LNCaP clone FGC (cell line): ENCODE results near the gene TAS2R60.

Experiments used
- DNase-seq: peaks from one replicate; pipeline ENCODE4 v3.0.0-alpha.2; 2011; ENCODE audit warnings: low read depth
- H3K4me3 ChIP-seq: 2 replicates; pipeline ENCODE4 v1.5.1; 2011; ENCODE audit warnings: mild to moderate bottlenecking, low read depth, low read length, control low read depth
- CTCF ChIP-seq: IDR thresholded peaks from 2 replicates; pipeline ENCODE4 v1.5.1; 2012; ENCODE audit warnings: mild to moderate bottlenecking; ENCODE audit not compliant: control insufficient read depth, insufficient read depth; ENCODE audit errors: extremely low read depth

TAS2R60 gene

DNA sequence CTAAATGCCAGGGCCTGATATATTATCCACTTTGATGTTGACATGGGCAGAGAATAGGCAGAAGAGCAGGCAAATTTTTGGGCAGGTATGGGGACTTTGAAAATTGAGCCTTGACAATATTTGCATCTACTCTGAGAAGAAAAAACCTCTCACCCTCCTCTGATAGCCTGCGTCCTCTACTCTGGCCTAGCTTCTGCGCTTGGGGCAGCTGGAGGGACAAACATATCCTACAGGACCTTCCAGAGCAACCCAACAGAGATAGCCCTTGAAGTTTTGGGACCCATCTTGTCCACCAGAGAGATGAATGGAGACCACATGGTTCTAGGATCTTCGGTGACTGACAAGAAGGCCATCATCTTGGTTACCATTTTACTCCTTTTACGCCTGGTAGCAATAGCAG lies at the start of gene TAS2R60:
TAS2R60 (plus strand) TSS at position 301 of the 400 bp plus-strand sequence; CDS start at position 301, 0 bp downstream.
- DNase-seq = no peak
- H3K4me3 ChIP-seq = no peak within 1 kb of the TSS
- TF ChIP-seq CTCF = no peak

DNA sequence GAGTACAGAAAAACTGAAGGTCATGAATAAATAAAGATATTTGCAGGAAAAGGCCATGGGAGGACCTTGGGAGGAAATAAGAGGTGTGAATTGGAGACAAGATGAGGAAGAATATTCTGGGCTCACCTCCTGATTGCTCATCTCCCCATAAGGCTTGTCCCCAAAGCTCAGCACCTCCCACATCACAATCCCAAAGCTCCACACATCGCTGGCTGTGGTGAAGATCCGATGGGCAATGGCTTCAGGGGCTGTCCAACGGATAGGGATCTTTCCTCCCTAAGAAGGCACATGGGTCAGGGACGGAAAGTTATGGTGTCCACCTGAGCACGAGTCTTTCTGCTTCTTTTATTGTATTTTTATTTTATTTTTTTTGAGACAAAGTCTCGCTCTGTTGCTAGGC lies 49.2 kb upstream of the TAS2R60 start:
- TF ChIP-seq CTCF = no peak
- no peak overlapping the region for H3K4me3 ChIP-seq
- no peak for DNase-seq

DNA sequence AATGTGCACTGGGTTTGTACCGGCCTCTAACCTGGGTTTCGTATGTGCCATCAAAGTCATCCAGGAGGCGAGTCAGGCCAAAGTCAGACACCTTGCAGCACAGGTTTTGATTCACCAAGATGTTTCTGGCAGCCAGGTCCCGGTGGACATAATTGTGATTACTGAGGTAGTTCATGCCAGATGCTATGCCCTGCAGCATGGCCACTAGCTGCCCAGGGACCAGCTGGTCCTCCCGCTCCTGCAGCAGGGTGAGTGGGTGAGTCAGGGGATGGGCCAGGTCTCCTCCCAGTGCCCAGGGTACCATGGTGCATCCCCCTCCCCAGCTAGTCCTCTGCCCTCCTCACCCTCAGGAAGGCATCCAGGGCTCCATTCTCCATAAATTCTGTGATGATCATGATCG lies 48.5 kb upstream of the TAS2R60 start:
- H3K4me3 ChIP-seq = no peak overlapping the region
- TF ChIP-seq CTCF = no peak
- no peak for DNase-seq

GRCh38 chr7:143395187-143396149 lies 47.8 kb upstream of the TAS2R60 start:
- DNase-seq = peak; percentile 36
- H3K4me3 ChIP-seq = no peak overlapping the region
- TF ChIP-seq CTCF = no peak

DNA sequence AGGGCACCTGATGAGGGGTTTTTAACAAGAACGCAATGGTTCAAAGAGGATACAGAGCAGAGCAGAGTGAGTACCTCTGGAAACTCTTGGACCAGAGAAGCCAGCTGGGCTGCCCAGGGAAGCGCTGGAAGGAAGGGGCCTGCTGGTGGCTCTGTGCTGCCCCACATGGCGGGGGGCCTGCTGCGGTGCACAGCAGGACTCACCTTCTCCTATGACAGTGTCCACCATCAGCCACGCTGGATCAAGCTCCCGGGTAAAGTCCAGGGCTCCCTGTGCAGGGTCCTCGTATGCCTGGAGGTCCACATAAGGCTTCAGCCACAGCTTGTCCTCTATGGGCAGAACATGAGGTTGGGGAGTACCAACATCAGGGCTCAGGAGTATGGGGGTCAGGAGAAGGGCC lies 47.1 kb upstream of the TAS2R60 start:
- no peak for TF ChIP-seq CTCF
- no peak for DNase-seq
- no peak overlapping the region for H3K4me3 ChIP-seq

DNA sequence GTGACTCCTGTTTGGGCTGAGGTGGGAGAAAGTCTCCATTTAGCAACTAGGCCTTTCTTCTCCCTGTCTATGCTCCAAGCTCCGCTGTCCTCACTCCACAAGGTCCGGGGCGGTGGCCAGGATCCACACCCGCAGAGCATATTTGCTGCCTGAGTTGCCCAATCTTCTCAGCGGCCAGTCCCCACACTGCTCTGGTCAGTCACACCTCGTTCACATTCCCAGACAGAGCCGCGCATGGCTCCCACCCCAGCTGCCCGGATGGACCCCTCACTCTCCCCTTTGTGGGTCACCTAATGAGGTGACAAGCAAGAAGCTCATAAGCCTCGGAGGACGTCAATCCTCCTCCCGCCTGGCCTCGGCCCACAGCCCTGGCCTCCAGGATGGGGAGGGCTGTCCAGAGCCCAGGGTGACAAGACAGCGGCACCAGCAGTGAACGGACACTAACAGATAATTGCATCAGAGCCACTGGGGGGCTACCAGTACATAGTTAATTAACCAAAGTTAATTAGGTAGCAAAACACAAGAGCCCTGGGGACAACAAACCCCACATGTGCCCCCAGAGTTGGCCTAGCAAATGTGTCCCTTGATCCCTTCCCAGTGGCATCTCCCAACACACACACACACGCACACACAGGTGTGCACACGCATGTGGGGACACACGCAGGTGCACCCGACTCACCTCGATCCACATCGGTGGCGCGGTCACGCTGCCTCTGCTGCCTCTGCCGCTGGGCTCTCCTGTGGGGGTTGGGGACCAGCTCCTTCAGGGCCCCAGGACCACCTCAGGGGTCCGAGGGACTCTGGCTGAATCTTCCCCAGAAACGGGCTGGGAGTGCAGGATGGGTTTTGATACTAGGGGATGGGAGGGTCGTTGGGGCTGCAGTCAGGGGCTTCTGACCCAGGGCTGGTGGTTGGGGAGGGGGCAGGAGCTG lies 46.4 kb upstream of the TAS2R60 start:
- no peak for TF ChIP-seq CTCF
- H3K4me3 ChIP-seq = no peak overlapping the region
- no peak for DNase-seq
